Cerebellar nuclear complex (tissue), 1 donor: ENCODE measurements around the gene PRR14.

Source experiments
- DNase-seq, 2 experiments: peaks; one replicate each; lab custom pipeline; 2025; lab: John Stamatoyannopoulos, UW

Gene PRR14

GRCh38 chr16:30650369-30651123 lies at the start of gene PRR14:
TSS of gene PRR14 (plus strand) at chr16:30650960. CDS start at chr16:30651646, 686 bp downstream.
- peak; percentile 85 to 98 for DNase-seq

GRCh38 chr16:30601966-30602365 lies 48.8 kb upstream of the PRR14 start:
- no peak for DNase-seq

GRCh38 chr16:30602616-30603277 lies 48.0 kb upstream of the PRR14 start:
- DNase-seq: no peak

DNA sequence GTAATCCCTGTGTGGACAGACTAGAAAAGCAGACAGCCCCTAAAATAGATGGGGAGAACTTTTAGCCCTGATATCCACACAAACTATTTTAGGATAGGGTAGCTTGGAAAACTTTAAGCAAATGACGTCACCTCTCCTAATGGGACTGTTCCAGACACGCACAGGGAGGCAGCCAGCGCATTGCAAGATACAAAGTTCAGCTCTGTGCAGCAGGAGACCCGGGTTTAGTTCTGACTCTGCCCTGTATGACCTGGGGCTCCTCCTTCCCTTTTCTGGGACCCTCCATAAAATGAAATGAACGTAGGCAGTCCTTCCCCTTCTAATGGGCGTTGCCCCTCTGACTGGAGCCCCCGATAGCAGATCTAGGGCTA lies 46.8 kb upstream of the PRR14 start:
- DNase-seq: no peak

- DNase-seq: no peak
Observed at GRCh38 chr16:30604316-30604947, 46.3 kb upstream of the PRR14 start.

- no peak for DNase-seq
Observed at GRCh38 chr16:30605158-30605557, 45.6 kb upstream of the PRR14 start.

DNA sequence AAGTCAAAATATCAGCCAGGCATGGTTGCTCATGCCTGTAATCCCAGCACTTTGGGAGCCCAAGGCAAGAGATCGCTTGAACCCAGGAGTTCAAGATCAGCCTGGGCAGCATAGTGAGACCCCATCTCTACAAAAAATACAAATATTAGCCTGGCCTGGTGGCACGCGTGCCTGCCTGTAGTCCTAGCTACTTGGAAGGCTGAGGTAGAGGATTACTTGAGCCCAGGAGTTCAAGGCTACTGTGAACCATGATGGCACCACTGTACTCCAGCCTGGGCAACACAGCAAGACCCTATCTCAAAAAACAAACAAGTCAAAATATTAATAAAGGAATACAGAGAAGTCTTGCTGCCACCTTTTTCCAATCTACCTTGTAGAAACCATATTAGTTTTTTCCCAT lies 44.8 kb upstream of the PRR14 start:
- no peak for DNase-seq

DNA sequence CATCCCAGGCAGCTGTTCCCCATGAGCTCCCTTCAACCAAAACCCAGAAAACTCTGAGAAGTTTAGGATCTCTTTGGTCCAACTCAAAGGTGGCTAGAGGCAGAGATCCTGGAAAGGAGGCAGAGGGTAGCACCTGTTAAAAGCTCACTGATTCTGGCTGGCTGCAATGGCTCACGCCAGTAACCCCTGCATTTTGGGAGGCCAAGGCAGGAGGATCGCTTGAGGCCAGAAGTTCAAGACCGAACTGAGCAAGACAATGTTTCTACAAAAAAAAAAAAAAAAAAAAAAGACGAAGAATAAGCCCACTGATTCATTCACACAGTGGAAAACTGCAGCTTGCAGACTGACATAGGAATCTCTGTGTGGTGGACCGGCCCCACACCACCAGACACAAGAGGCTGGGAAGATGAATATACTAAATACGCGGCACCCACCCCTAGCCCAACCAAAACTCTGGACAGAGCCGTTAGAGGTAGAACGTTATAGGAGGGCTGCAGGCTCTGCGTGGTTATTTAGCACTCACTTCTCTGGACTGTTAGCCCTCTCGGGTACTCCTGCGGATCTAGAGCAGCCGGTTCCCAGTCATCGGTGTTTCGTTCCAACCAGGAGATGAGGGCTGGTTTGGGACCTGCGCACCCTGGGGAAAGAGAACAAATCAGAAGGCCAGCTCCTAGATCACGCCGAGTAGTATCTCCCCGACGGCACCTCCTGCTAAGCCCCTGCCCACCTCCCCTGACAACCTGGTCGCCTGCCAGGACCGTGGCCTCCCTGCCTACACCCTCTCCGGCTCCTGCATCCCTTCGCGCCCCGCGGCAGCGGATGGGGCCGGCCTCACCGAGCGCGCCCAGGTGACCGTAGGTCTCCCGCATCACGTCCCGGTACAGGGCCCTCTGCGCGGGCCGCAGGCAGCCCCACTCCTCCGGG lies 41.5 kb upstream of the PRR14 start:
- no peak for DNase-seq

GRCh38 chr16:30609926-30610839 lies 40.6 kb upstream of the PRR14 start, which contains the start of gene ZNF689:
TSS of gene ZNF689 (minus strand) at chr16:30610389. CDS start at chr16:30610041, 348 bp downstream.
- DNase-seq: peak; percentile 66 to 87

GRCh38 chr16:30615358-30616091 lies 35.2 kb upstream of the PRR14 start:
- DNase-seq: no peak

GRCh38 chr16:30619202-30619601 lies 31.6 kb upstream of the PRR14 start:
- no peak for DNase-seq

DNA sequence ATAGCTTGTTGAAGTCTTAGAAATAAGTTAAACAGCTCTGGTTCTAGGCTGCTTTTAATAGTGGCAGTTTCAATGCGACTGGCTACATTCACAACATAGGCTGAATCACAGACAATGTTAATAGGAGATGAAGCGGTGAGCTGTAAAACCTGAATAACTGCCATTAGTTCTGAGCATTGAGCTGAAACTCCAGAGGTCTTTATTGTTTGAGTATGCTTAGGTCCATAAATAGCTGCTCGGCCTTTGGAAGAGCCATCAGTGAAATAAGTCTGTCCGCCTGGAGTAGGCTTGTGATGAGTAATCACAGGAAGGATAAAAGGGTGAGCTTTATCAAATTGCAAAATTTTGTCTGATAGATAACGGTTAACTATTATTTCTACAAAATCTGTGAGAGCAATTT lies 31.1 kb upstream of the PRR14 start:
- no peak for DNase-seq

- no peak for DNase-seq
Observed at GRCh38 chr16:30620169-30620568, 30.6 kb upstream of the PRR14 start.

DNA sequence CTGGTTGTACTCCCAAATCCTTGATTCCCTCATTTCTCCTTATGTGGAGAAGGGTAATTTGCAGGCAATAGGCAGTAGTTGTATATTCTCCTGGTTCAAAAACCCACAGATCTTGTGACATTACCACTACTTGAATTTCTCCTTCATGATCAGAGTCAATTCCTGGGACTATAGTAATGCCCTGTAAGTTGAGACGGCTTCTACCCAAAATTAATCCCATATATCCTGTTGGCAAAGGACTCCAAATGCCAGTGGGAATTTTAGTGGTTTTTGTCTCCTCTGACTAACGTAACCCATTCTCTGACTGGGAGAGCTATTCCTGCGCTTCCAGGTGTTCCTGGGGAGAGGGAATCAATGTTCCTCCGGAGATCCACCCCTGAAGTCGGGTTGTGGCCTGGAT lies 29.0 kb upstream of the PRR14 start:
- DNase-seq: no peak

GRCh38 chr16:30622455-30623032 lies 28.2 kb upstream of the PRR14 start:
- DNase-seq: no peak

- no peak for DNase-seq
Observed at GRCh38 chr16:30623536-30624283, 27.1 kb upstream of the PRR14 start.

DNA sequence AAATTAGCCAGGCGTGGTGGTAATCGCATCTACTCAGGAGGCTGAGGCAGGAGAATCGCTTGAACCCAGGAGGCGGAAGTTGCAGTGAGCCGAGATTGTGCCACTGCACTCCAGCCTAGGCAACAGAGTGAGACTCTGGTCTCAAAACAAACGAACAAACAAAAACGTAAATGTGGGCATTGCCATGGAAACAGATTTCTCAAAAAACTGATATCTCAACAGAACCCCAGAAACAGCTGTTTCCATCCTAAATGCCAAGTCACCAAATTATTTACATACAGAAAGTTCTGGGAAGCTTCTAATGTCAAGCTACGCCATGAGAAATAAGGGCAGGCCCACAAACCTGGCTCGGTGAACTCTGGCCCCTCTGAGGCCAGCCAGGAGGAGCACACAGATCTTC lies 24.5 kb upstream of the PRR14 start:
- DNase-seq: no peak

- DNase-seq: peak in 1 of 2 experiments; percentile 46
Observed at GRCh38 chr16:30628628-30629540, 21.9 kb upstream of the PRR14 start.
